Astrocyte (in vitro differentiated cells and primary cell): ENCODE results near the gene FGF8. TPM values are rescaled to one million over a fixed set of nuclear protein-coding genes. Genes with fewer than 3 reads are reported as not detected.

ENCODE experiments used
- DNase-seq: peaks from one replicate; pipeline ENCODE4 v3.0.0-alpha.2; 2010; ENCODE audit warnings: low read depth
- FAIRE-seq: peaks from 2 replicates; lab custom pipeline; 2011; peaks lifted over from hg19 to GRCh38; lab: Jason Lieb, UNC
- H2AFZ ChIP-seq: 2 replicates; pipeline ENCODE4 v1.6.0; 2012; ENCODE audit warnings: low read depth, low read length, inconsistent platforms
- H3K27ac ChIP-seq: 2 replicates; pipeline ENCODE4 v1.5.1; 2011; ENCODE audit warnings: low read depth, low read length, inconsistent platforms
- H3K27me3 ChIP-seq: 2 replicates; pipeline ENCODE4 v1.6.0; 2011; ENCODE audit warnings: low read length, inconsistent platforms; ENCODE audit not compliant: insufficient read depth
- H3K36me3 ChIP-seq: 2 replicates; pipeline ENCODE4 v1.5.1; 2011; ENCODE audit warnings: low read length, inconsistent platforms; ENCODE audit not compliant: insufficient read depth
- H3K4me1 ChIP-seq: 2 replicates; pipeline ENCODE4 v1.5.1; 2011; ENCODE audit warnings: low read length, inconsistent platforms; ENCODE audit not compliant: insufficient read depth
- H3K4me2 ChIP-seq: 2 replicates; pipeline ENCODE4 v1.6.0; 2012; ENCODE audit warnings: low read length, inconsistent platforms
- H3K4me3 ChIP-seq: 2 replicates; pipeline ENCODE4 v1.5.1; 2011; ENCODE audit warnings: low read depth, mild to moderate bottlenecking, low read length, inconsistent platforms; ENCODE audit not compliant: insufficient read depth
- H3K79me2 ChIP-seq: 2 replicates; pipeline ENCODE4 v1.6.0; 2012; ENCODE audit warnings: mild to moderate bottlenecking, low read length, inconsistent platforms; ENCODE audit not compliant: insufficient read depth
- H3K9ac ChIP-seq: 2 replicates; pipeline ENCODE4 v1.6.0; 2012; ENCODE audit warnings: mild to moderate bottlenecking, low read length, inconsistent platforms
- H3K9me3 ChIP-seq: 2 replicates; pipeline ENCODE4 v1.5.1; 2012; ENCODE audit warnings: low read depth, mild to moderate bottlenecking, low read length, inconsistent platforms; ENCODE audit not compliant: insufficient read depth
- H4K20me1 ChIP-seq: 2 replicates; pipeline ENCODE4 v1.6.0; 2012; ENCODE audit warnings: low read length, inconsistent platforms; ENCODE audit not compliant: insufficient read depth
- H3K27ac Mint-ChIP-seq: one replicate; pipeline ENCODE4 v1.8.0; 2021; ENCODE audit warnings: mild to moderate bottlenecking, mixed read lengths; ENCODE audit not compliant: unreplicated experiment
- H3K27me3 Mint-ChIP-seq: one replicate; pipeline ENCODE4 v1.8.0; 2021; ENCODE audit warnings: low read depth, mixed read lengths; ENCODE audit not compliant: unreplicated experiment
- H3K36me3 Mint-ChIP-seq: one replicate; pipeline ENCODE4 v1.8.0; 2021; ENCODE audit warnings: low read depth, mixed read lengths; ENCODE audit not compliant: unreplicated experiment
- H3K4me1 Mint-ChIP-seq: one replicate; pipeline ENCODE4 v1.8.0; 2021; ENCODE audit warnings: low read depth, mixed read lengths; ENCODE audit not compliant: unreplicated experiment
- H3K4me3 Mint-ChIP-seq: one replicate; pipeline ENCODE4 v1.8.0; 2021; ENCODE audit warnings: mild to moderate bottlenecking, moderate library complexity, mixed read lengths; ENCODE audit not compliant: unreplicated experiment
- H3K9me3 Mint-ChIP-seq: one replicate; pipeline ENCODE4 v1.8.0; 2021; ENCODE audit warnings: mild to moderate bottlenecking, mixed read lengths; ENCODE audit not compliant: unreplicated experiment
- EZH2 ChIP-seq: IDR thresholded peaks from 2 replicates; pipeline ENCODE4 v1.6.1; 2012; ENCODE audit warnings: mild to moderate bottlenecking, low read length, inconsistent platforms; ENCODE audit not compliant: insufficient read depth
- total RNA-seq: library from RNA; stranded (reverse); gene quantifications from 2 replicates; pipeline ENCODE4 v1.2.1, GENCODE V29; 2021
- TF ChIP-seq, protein P1 (sequence below): IDR thresholded peaks from 2 replicates; pipeline ENCODE4 v1.5.1; 2011; ENCODE audit warnings: low read depth, mild to moderate bottlenecking, inconsistent platforms, low read length, moderate library complexity; ENCODE audit not compliant: insufficient read depth

FGF8 gene
- total RNA-seq, 1 donor from 2014 or later, result 0.61 TPM

DNA sequence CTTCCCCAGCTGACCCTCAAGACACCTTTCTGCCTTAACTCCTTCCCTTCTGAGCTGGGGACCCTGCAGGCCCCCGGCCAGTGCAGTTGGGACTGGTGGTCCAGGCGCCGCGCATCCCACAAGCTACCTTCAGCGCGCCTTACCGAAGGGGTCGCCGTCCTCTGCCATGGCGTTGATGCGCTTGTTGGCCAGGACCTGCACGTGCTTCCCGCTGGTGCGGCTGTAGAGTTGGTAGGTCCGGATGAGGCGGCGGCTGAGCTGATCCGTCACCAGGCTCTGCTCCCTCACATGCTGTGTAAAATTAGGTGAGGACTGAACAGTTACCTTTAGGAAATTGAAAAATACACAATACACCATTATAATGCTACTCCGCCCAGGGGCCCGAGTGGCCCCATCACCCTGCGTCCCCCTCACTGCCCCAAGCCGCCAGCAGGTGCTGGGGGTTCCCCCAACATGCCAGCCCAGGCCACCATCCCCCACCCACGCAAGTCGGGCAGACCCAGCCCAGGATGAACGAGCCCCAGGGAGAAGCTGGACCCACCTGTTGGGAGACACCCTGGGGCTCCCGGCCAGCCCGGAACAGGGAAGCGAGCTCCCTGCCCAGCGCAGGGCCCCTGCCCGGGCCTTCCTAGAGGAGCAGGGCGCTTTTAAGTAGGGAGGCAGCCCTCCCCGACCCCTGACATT is 1.2 kb downstream of the FGF8 start:
- Histone ChIP-seq H3K4me1 (peaks cover 11% of the 10 kb centered on the region), H3K27me3 (peaks cover 71% of the 10 kb centered on the region), H3K9ac (no peak overlapping the region), H3K4me2 (no peak overlapping the region), H2AFZ (no peak overlapping the region), H3K79me2 (no peaks in the 10 kb centered on the region), H3K27ac (no peak overlapping the region), H4K20me1 (peaks cover 41% of the 10 kb centered on the region), H3K36me3 (no peaks in the 10 kb centered on the region), H3K4me3 (no peak overlapping the region), H3K9me3 (no peaks in the 10 kb centered on the region)
- DNase-seq (no peak), FAIRE-seq (no peak)
- H3K9me3 Mint-ChIP-seq, result no peaks in the 10 kb centered on the region
- no peak overlapping the region for H3K27ac Mint-ChIP-seq
- peaks cover 59% of the 10 kb centered on the region for H3K27me3 Mint-ChIP-seq
- H3K4me3 Mint-ChIP-seq, result no peak overlapping the region
- peaks cover 4% of the 10 kb centered on the region for H3K4me1 Mint-ChIP-seq
- TF ChIP-seq, protein P1, sequence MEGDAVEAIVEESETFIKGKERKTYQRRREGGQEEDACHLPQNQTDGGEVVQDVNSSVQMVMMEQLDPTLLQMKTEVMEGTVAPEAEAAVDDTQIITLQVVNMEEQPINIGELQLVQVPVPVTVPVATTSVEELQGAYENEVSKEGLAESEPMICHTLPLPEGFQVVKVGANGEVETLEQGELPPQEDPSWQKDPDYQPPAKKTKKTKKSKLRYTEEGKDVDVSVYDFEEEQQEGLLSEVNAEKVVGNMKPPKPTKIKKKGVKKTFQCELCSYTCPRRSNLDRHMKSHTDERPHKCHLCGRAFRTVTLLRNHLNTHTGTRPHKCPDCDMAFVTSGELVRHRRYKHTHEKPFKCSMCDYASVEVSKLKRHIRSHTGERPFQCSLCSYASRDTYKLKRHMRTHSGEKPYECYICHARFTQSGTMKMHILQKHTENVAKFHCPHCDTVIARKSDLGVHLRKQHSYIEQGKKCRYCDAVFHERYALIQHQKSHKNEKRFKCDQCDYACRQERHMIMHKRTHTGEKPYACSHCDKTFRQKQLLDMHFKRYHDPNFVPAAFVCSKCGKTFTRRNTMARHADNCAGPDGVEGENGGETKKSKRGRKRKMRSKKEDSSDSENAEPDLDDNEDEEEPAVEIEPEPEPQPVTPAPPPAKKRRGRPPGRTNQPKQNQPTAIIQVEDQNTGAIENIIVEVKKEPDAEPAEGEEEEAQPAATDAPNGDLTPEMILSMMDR, result no peak
- peak; percentile 85 for TF ChIP-seq EZH2
- H3K36me3 Mint-ChIP-seq, result peaks cover 17% of the 10 kb centered on the region

DNA sequence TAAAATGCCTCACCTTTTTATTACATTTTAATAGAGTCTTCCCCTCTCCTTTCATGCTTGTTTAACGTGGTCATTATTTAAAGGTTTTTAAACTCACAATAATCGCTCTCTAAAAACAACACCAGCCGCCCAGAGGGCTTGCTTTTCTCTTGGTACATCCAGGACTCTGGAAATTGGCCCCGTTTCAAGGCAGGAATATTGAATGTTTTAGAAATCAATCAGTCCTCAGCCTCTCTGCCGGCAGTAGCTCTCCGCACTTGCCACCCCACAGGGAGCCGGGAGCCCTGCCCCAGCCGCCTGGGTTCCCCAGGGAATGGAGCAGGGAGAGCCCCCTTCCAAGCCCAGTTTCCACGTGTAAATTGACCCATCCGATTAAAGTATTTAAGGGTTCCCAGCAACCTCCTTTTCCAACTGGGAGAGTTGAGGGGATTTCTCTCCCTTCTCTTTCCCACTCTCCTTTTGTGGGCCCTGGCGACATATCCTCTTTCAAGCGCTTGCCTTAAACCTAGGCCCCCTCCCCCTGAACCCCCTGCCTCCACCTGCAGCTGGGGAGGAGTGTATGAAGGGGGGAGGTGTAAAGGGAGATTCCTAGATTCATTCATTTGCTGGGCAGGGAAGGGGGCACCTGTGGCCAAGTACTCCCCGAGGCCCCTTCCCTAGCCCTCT is 1.9 kb downstream of the FGF8 start:
- no peak overlapping the region for H2AFZ ChIP-seq
- H3K79me2 ChIP-seq, result no peaks in the 10 kb centered on the region
- H3K36me3 ChIP-seq, result no peaks in the 10 kb centered on the region
- no peak overlapping the region for H3K27ac ChIP-seq
- no peak for TF ChIP-seq EZH2
- TF ChIP-seq, protein P1, result no peak
- no peak overlapping the region for H3K4me3 ChIP-seq
- Mint-ChIP-seq H3K36me3 (peaks cover 17% of the 10 kb centered on the region), H3K27ac (no peak overlapping the region), H3K27me3 (peaks cover 65% of the 10 kb centered on the region), H3K4me1 (peaks cover 4% of the 10 kb centered on the region), H3K4me3 (no peak overlapping the region), H3K9me3 (peaks cover 2% of the 10 kb centered on the region)
- no peak overlapping the region for H3K9ac ChIP-seq
- H4K20me1 ChIP-seq, result peaks cover 34% of the 10 kb centered on the region
- H3K4me2 ChIP-seq, result no peak overlapping the region
- DNase-seq (no peak), FAIRE-seq (no peak)
- H3K4me1 ChIP-seq, result peaks cover 5% of the 10 kb centered on the region
- H3K27me3 ChIP-seq, result peaks cover 72% of the 10 kb centered on the region
- H3K9me3 ChIP-seq, result no peaks in the 10 kb centered on the region
